ENCODE measurements around the gene ARHGEF40.

ARHGEF40 gene

DNA sequence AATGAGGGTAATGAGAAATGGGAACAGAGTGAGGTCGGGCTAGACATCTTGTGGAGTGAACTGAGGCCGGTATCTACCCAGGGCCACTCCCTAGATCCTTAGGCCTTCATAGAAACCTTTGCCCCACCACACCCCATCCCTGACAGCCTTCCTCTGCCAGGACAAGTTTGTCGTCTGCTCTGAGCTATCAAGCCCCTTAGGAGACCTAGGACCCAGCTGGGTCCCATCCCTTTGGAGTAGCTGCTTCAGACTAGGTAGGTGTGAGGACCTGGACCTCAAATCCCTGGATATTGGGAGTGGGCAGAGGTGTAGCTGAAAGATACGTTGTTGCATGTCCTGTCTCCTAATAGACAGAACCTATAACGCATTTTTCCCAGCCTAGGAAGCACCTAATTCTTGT lies 30.8 kb downstream of the ARHGEF40 start, which contains the start of gene TMEM253:
Gene TMEM253, plus strand, starts transcription at position 136 of the 400 bp plus-strand sequence. CDS start 278 bp downstream, outside the sequence.
- TF ChIP-seq, protein P1, sequence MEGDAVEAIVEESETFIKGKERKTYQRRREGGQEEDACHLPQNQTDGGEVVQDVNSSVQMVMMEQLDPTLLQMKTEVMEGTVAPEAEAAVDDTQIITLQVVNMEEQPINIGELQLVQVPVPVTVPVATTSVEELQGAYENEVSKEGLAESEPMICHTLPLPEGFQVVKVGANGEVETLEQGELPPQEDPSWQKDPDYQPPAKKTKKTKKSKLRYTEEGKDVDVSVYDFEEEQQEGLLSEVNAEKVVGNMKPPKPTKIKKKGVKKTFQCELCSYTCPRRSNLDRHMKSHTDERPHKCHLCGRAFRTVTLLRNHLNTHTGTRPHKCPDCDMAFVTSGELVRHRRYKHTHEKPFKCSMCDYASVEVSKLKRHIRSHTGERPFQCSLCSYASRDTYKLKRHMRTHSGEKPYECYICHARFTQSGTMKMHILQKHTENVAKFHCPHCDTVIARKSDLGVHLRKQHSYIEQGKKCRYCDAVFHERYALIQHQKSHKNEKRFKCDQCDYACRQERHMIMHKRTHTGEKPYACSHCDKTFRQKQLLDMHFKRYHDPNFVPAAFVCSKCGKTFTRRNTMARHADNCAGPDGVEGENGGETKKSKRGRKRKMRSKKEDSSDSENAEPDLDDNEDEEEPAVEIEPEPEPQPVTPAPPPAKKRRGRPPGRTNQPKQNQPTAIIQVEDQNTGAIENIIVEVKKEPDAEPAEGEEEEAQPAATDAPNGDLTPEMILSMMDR (IDR thresholded peaks at IDR 0.05; ENCODE audit: low read depth, low read length): no peak
- H3K4me1 ChIP-seq: peaks cover 26% of the 10 kb centered on the region

DNA sequence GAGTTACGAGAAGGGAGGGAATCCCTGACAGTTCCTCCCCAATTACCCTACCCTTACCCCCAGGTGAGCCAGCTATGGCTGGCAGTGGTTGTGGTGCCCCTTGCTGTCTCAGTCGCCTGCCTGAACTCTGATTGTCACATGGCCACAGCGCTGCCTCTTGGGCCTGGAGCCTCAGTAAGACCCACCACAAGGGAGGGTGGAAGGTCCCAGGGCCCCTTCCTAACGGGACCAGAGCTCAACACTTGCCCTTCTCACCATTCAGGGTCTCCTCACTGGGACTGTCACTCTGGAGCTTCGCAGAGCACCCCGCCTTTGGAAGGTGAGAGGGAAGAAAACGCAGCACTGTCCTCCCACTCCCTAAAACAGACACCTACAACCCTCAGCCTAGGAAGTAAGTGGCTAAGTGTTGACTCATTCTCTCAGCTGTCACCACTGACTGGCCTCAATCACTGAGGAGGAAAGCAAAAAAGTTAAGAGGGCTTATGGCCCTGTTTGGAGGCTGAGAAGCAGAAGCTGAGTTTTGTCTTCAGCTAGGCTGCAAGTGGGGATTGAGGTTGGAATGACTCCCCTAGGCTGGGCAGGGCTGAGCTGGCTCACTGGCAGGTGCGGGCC lies 31.8 kb downstream of the ARHGEF40 start:
- DNase-seq: no peak
- H3K9me3 ChIP-seq: no peaks in the 10 kb centered on the region
- TF ChIP-seq, protein P1 (IDR thresholded peaks at IDR 0.05; ENCODE audit: low read depth, low read length): no peak
- peaks cover 29% of the 10 kb centered on the region for H3K4me1 ChIP-seq
- no peaks in the 10 kb centered on the region for H3K36me3 ChIP-seq
- H3K4me3 ChIP-seq (ENCODE audit: low read depth, low read length): no peak overlapping the region
- no peaks in the 10 kb centered on the region for H3K27me3 ChIP-seq

More for the DNA sequence above, 30.8 kb downstream of the ARHGEF40 start, which contains the start of gene TMEM253:
- no peaks in the 10 kb centered on the region for H3K27me3 ChIP-seq
- DNase-seq: no peak
- H3K4me3 ChIP-seq (ENCODE audit: low read depth, low read length): no peak within 1 kb of the TSS
- H3K9me3 ChIP-seq: no peaks in the 10 kb centered on the region
- H3K36me3 ChIP-seq: no peaks in the 10 kb centered on the region

DNA sequence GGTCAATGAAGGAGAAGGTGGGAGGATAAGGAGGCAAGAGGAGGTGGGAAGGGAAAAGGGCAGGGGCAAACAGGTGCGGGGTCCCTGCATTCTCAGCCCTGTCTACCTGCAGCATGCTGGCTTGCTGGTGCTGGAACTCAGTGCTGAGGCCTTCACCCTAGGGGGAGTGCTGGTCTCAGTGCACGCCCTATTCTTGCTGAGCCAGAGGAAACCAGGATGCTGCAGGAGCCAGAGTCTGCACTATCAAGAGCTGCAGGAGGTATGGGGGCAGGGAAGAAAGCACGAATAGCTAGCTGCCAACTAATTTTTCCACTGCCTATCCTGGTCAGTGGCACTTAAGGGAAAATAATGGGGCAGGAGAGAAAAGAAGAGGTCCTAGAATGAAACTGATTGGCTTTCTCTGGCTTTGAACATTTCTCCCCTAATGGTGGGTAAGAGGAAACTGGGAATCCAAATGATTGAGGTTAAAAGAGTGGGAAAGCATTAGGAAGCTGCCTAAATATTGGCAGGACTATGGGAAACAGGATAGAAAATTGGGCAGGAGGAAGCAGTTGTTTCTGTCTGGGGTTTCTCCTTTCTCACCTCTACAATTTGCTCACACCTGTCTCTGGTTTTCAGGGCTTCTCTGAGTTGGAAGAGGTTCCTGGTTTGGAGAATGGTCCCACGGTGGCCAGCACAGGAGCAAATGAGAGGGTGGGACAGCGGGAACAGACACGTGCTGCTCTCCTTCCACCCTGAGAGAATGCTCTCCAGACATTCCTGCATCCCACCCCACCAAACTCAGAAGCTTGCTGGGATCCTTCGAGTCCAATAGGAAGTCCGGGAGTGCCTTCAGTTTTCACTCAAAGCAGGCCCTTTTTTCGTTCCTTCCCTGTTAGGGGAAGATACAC lies 32.7 kb downstream of the ARHGEF40 start:
- TF ChIP-seq, protein P1 (IDR thresholded peaks at IDR 0.05; ENCODE audit: low read depth, low read length): no peak
- H3K4me1 ChIP-seq: peaks cover 35% of the 10 kb centered on the region
- no peaks in the 10 kb centered on the region for H3K9me3 ChIP-seq
- DNase-seq: no peak
- H3K4me3 ChIP-seq (ENCODE audit: low read depth, low read length): peak overlapping the region; percentile 78
- no peaks in the 10 kb centered on the region for H3K27me3 ChIP-seq
- no peaks in the 10 kb centered on the region for H3K36me3 ChIP-seq

DNA sequence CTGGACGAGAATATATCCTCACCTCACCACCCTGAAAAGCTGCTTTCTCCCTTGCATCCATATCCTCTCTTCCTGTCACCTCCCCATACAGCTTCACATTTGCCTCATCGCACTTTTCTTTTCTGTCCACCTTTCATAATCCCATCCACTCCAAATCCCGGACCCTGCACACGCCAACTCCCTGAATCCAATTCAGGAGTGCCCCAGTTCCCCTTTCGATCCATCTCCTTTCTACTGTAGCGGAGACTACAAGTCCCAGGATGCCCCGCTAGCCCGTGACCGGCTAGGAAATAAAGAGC lies 33.3 kb downstream of the ARHGEF40 start:
- peak overlapping the region; percentile 78 for H3K4me3 ChIP-seq (ENCODE audit: low read depth, low read length)
- H3K9me3 ChIP-seq: no peaks in the 10 kb centered on the region
- DNase-seq: no peak
- no peaks in the 10 kb centered on the region for H3K36me3 ChIP-seq
- no peaks in the 10 kb centered on the region for H3K27me3 ChIP-seq
- TF ChIP-seq, protein P1 (IDR thresholded peaks at IDR 0.05; ENCODE audit: low read depth, low read length): no peak
- peaks cover 35% of the 10 kb centered on the region for H3K4me1 ChIP-seq

DNA sequence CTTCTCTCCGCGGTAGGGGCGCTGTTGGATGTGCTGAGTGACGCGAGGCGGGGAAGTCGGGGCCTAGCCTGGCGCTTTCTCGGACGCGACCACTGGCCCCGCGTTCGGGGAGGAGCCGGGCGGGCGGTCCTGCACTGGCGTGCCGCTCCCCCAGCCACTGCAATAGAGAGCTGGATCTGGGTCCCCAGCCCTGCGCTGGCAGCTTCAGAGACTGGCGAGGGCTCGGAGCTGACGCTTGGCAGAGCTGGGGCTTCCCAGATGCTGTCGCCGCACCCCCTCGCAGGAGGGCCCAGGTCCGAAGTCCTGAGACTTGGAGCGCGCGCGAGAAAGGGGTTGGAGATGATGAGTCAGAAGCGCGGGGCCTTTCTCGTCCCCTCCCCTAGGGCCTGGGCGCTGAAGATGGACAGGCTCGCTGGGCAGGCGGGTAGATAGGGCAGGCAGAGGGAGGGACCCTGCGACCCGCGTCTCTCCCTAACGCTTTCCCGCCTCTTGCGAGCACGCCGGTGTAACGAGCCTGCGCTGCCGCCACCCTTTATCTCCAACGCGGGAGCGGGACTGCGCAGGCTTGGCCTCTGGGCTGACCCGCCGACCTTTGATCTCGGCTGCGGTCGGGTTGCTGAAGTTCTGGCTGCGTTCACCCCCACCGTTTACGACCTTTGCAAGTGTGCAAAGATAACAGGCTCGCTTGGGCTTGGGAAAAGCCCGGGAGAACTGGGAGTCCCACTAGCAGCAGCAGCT lies 33.8 kb downstream of the ARHGEF40 start:
- peak; percentile 96 for DNase-seq
- H3K27me3 ChIP-seq: no peaks in the 10 kb centered on the region
- peak overlapping the region; percentile 78 for H3K4me3 ChIP-seq (ENCODE audit: low read depth, low read length)
- no peaks in the 10 kb centered on the region for H3K36me3 ChIP-seq
- H3K9me3 ChIP-seq: no peaks in the 10 kb centered on the region
- H3K4me1 ChIP-seq: peaks cover 35% of the 10 kb centered on the region
- TF ChIP-seq, protein P1 (IDR thresholded peaks at IDR 0.05; ENCODE audit: low read depth, low read length): peak; percentile 73
